AG09309 (cell line): ENCODE results near the gene HNRNPH1.
"Not testable (repeated sequence)": the region's sequence is repeated elsewhere in the genome, so short reads cannot be mapped to it uniquely, and the experiment has no call there.

Experiments
- DNase-seq: peaks from one replicate; pipeline ENCODE4 v3.0.0-alpha.2; 2010; ENCODE audit warnings: low read depth
- H3K4me3 ChIP-seq: 2 replicates; pipeline ENCODE4 v1.5.1; 2011; ENCODE audit warnings: mild to moderate bottlenecking, low read depth, low read length, moderate library complexity; ENCODE audit not compliant: control insufficient read depth
- CTCF ChIP-seq: IDR thresholded peaks from 2 replicates; pipeline ENCODE4 v1.5.1; 2011; ENCODE audit warnings: mild to moderate bottlenecking, low read depth, low read length, inconsistent platforms; ENCODE audit not compliant: insufficient read depth, control insufficient read depth; ENCODE audit errors: missing control alignments

Gene HNRNPH1

GRCh38 chr5:179623003-179623905 lies at the start of gene HNRNPH1:
Gene HNRNPH1, minus strand, starts transcription at chr5:179623671. Its CDS starts 538 bp downstream, at chr5:179623133.
- TF ChIP-seq CTCF: no peak
- peak within 1 kb of the TSS; percentile 72 for H3K4me3 ChIP-seq
- DNase-seq: peak; percentile 95

- DNase-seq: no peak
- no peak overlapping the region for H3K4me3 ChIP-seq
- TF ChIP-seq CTCF: peak; percentile 86
Observed at GRCh38 chr5:179668391-179668790, 44.9 kb upstream of the HNRNPH1 start.

DNA sequence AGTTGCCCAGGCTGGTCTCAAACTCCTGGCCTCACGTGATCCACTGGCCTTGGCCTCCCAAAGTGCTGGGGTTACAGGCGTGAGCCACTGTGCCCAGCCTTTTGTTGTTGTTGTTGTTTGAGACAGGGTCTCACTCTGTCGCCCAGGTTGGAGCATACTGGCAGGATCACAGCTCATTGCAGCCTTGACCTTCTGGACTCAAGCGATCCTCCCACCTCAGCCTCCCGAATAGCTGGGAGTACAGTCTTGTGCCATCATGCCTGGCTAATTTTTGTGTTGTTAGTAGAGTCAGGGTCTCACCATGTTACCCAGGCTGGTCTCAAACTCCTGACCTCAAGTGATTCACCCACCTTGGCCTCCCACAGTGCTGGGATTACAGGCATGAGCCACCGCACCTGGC lies 38.2 kb upstream of the HNRNPH1 start:
- H3K4me3 ChIP-seq, DNase-seq: not testable (repeated sequence)

GRCh38 chr5:179658179-179658856 lies 34.8 kb upstream of the HNRNPH1 start:
- not testable (repeated sequence) for DNase-seq
- peak overlapping the region; percentile 54 for H3K4me3 ChIP-seq

GRCh38 chr5:179657302-179658178 lies 34.1 kb upstream of the HNRNPH1 start:
- not testable (repeated sequence) for DNase-seq, H3K4me3 ChIP-seq

GRCh38 chr5:179653135-179653534 lies 29.7 kb upstream of the HNRNPH1 start:
- H3K4me3 ChIP-seq, DNase-seq: not testable (repeated sequence)

GRCh38 chr5:179650245-179650644 lies 26.8 kb upstream of the HNRNPH1 start:
- H3K4me3 ChIP-seq, DNase-seq: not testable (repeated sequence)

DNA sequence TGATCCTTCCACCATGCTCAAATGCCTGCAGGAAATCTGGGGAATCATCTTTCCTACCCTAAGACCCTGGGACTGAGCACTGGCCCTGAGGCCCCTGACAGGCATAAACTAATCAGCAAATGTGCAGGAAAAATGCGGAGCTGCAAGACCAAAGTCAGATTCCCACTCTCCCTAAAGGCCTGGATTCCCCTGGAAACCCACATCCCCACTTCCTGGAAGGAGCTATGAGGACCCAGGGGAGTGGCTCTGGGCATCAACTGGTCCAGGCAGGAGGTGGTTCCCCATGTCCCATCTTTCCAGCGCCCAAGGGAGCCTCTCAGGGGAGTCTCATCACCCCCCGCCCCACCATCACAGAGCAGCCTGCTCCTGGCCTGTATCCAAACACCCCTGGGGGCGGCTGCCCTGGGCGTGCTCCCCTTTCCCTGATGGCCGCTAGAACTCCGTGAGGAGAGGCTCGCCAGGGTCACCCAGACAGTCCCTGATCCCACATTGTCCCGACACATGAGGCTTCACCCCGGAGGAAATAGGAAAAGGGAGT lies 25.8 kb upstream of the HNRNPH1 start:
- DNase-seq, H3K4me3 ChIP-seq: not testable (repeated sequence)

GRCh38 chr5:179648410-179648809 lies 24.9 kb upstream of the HNRNPH1 start:
- no peak for TF ChIP-seq CTCF
- no peak overlapping the region for H3K4me3 ChIP-seq
- no peak for DNase-seq

DNA sequence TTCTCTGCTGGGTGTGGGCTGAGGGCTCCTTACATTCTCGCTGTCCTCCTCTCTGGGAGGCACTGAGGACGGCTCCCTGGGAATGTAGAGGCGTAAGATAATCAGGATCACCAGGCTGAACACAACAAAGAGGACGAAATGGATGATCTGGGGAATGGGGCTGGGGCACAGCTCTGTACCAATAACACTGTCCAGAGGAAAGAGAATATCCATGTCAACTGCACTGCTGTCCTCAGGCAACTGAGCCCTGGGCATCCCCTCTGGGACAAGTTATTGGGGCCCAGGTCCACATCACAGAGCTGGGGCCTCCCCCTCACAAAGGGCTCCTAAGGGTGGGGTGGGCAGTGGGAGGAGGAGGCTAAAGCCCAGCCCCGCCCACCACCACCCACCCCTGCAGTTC lies 21.3 kb upstream of the HNRNPH1 start:
- H3K4me3 ChIP-seq, DNase-seq: not testable (repeated sequence)

GRCh38 chr5:179643141-179643920 lies 19.9 kb upstream of the HNRNPH1 start:
- not testable (repeated sequence) for H3K4me3 ChIP-seq, DNase-seq

- DNase-seq, H3K4me3 ChIP-seq: not testable (repeated sequence)
Observed at GRCh38 chr5:179642626-179643025, 19.2 kb upstream of the HNRNPH1 start.

- not testable (repeated sequence) for DNase-seq, H3K4me3 ChIP-seq
Observed at GRCh38 chr5:179641745-179642144, 18.3 kb upstream of the HNRNPH1 start.
